OCI-LY7 (cell line): ENCODE data around the gene PINK1.
"Not testable (repeated sequence)": the region's sequence is repeated elsewhere in the genome, so short reads cannot be mapped to it uniquely, and the experiment has no call there.

ENCODE experiments used
- EZH2phosphoT487 ChIP-seq: fragments of 200-600 bp; sonication (generic); IDR thresholded peaks from 2 replicates; pipeline ENCODE4 v1.6.1; 2018; ENCODE audit warnings: low read depth, borderline replicate concordance, mild to moderate bottlenecking, mixed run types, antibody characterized with exemption, low read length, moderate library complexity, mixed read lengths
- TF ChIP-seq, protein P1 (sequence below): fragments of 200-600 bp; sonication (generic); conservative IDR thresholded peaks from 2 replicates; pipeline ENCODE4 v1.5.1; 2014; ENCODE audit warnings: mild to moderate bottlenecking, antibody characterized with exemption, low read length, moderate library complexity, mixed read lengths

GRCh38 chr1:20673626-20674025, 40.4 kb downstream of the PINK1 start:
- not testable (repeated sequence) for TF ChIP-seq EZH2phosphoT487
- TF ChIP-seq, protein P1, sequence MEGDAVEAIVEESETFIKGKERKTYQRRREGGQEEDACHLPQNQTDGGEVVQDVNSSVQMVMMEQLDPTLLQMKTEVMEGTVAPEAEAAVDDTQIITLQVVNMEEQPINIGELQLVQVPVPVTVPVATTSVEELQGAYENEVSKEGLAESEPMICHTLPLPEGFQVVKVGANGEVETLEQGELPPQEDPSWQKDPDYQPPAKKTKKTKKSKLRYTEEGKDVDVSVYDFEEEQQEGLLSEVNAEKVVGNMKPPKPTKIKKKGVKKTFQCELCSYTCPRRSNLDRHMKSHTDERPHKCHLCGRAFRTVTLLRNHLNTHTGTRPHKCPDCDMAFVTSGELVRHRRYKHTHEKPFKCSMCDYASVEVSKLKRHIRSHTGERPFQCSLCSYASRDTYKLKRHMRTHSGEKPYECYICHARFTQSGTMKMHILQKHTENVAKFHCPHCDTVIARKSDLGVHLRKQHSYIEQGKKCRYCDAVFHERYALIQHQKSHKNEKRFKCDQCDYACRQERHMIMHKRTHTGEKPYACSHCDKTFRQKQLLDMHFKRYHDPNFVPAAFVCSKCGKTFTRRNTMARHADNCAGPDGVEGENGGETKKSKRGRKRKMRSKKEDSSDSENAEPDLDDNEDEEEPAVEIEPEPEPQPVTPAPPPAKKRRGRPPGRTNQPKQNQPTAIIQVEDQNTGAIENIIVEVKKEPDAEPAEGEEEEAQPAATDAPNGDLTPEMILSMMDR, result not testable (repeated sequence)
